HG02885 (cell line): ENCODE measurements around the gene CYP2J2.
"Not testable (repeated sequence)": the region's sequence is repeated elsewhere in the genome, so short reads cannot be mapped to it uniquely, and the experiment has no call there.

Experiments
- ATAC-seq: cut with Tn5 transposase; IDR thresholded peaks from one replicate; pipeline ENCODE4 v1.9.1; 2021; ENCODE audit warnings: mild to moderate bottlenecking; ENCODE audit not compliant: unreplicated experiment, poor library complexity

The CYP2J2 gene

GRCh38 chr1:59926381-59927123 lies at the start of gene CYP2J2:
TSS of gene CYP2J2 (minus strand) at chr1:59926773. CDS start at chr1:59926746, 27 bp downstream.
- no peak for ATAC-seq

- ATAC-seq, result no peak
These were observed 47.1 kb upstream of the CYP2J2 start for GRCh38 chr1:59973719-59974118.

- ATAC-seq, result no peak
These were observed 45.8 kb upstream of the CYP2J2 start for GRCh38 chr1:59972216-59972927.

- ATAC-seq, result peak; percentile 78
These were observed 44.9 kb upstream of the CYP2J2 start for GRCh38 chr1:59971464-59971911.

GRCh38 chr1:59969542-59970175 lies 43.1 kb upstream of the CYP2J2 start:
- not testable (repeated sequence) for ATAC-seq

- ATAC-seq, result not testable (repeated sequence)
These were observed 42.2 kb upstream of the CYP2J2 start for GRCh38 chr1:59968746-59969145.

- ATAC-seq, result no peak
These were observed 41.2 kb upstream of the CYP2J2 start for GRCh38 chr1:59967780-59968179.

GRCh38 chr1:59967141-59967697 lies 40.6 kb upstream of the CYP2J2 start:
- ATAC-seq, result no peak

GRCh38 chr1:59952065-59952464 lies 25.5 kb upstream of the CYP2J2 start:
- no peak for ATAC-seq

- no peak for ATAC-seq
These were observed 23.1 kb upstream of the CYP2J2 start for GRCh38 chr1:59949648-59950047.

- no peak for ATAC-seq
These were observed 22.4 kb upstream of the CYP2J2 start for GRCh38 chr1:59948990-59949389.

- ATAC-seq, result peak; percentile 94
These were observed 20.7 kb upstream of the CYP2J2 start for GRCh38 chr1:59947047-59947938.

GRCh38 chr1:59945790-59946189 lies 19.2 kb upstream of the CYP2J2 start:
- no peak for ATAC-seq

- no peak for ATAC-seq
These were observed 12.8 kb upstream of the CYP2J2 start for GRCh38 chr1:59939393-59939792.

- no peak for ATAC-seq
These were observed 11.2 kb upstream of the CYP2J2 start for GRCh38 chr1:59937636-59938210.

- no peak for ATAC-seq
These were observed 9.8 kb upstream of the CYP2J2 start for GRCh38 chr1:59936358-59936821.

GRCh38 chr1:59928996-59929395 lies 2.4 kb upstream of the CYP2J2 start:
- no peak for ATAC-seq

- no peak for ATAC-seq
These were observed 640 bp upstream of the CYP2J2 start for GRCh38 chr1:59927213-59927612.

- ATAC-seq, result no peak
These were observed 1.9 kb downstream of the CYP2J2 start for GRCh38 chr1:59924653-59925052.
